Measurements from ENCODE around the gene AUTS2. TPM values are rescaled to one million over a fixed set of nuclear protein-coding genes. Genes with fewer than 3 reads are reported as not detected.

The AUTS2 gene
- polyA plus RNA-seq, 1 donor (not counting 4 experiments of a cell fraction or from before 2014, with no cell fraction given) = 4.7 TPM

DNA sequence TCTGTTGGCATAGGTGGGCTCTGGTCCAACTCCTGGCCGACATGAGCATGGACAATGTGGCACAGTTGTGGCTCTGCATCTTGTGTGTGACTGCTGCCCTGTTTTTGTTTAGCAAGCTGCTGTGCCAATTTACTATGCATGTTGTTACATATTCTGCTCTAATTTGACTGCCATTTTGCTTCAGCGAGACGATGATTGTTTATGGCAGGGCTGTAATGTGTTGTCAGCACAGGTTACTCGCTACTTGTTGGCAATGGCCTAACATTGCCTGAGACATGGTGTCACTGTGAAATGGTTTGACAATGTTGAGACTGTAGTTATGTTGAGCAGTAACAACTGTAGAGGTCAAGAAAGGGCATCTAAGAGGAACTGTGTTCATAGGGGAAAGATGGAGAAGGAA lies 659.6 kb downstream of the AUTS2 start:
- Histone ChIP-seq H3K4me3 (ENCODE audit: control insufficient read depth in 2 of 3, extremely low read depth in 1 of 3, insufficient read depth in 2 of 3, low read depth in 1 of 3, low read length in 3 of 3) (no peak overlapping the region), H3K36me3 (ENCODE audit: control insufficient read depth in 2 of 2, extremely low read depth in 1 of 2, insufficient read depth in 2 of 2, low read length in 2 of 2) (no peaks in the 10 kb centered on the region), H3K27ac (ENCODE audit: control insufficient read depth, insufficient read depth, low read length) (no peak overlapping the region), H4K20me1 (ENCODE audit: control insufficient read depth, extremely low read depth, insufficient read depth, low read length) (no peaks in the 10 kb centered on the region), H2AFZ (ENCODE audit: control insufficient read depth, low read length) (no peak overlapping the region), H3K9me3 (ENCODE audit: control insufficient read depth, low read depth, low read length) (no peaks in the 10 kb centered on the region), H3K79me2 (ENCODE audit: control insufficient read depth, insufficient read depth, low read length) (no peaks in the 10 kb centered on the region), H3K9me1 (ENCODE audit: control insufficient read depth, extremely low read depth, insufficient read depth, low read length) (no peaks in the 10 kb centered on the region), H3K9ac (ENCODE audit: control insufficient read depth, extremely low read depth, insufficient read depth, low read length) (no peak overlapping the region), H3K4me2 (ENCODE audit: control insufficient read depth, extremely low read depth, insufficient read depth, low read depth, low read length) (no peak overlapping the region), H3K4me1 (ENCODE audit: control insufficient read depth, extremely low read depth, insufficient read depth, low read length) (no peaks in the 10 kb centered on the region), H3K27me3 (ENCODE audit: control insufficient read depth, extremely low read depth, insufficient read depth, low read length) (no peaks in the 10 kb centered on the region)
- TF ChIP-seq EZH2 (IDR thresholded peaks at IDR 0.05; ENCODE audit: low read length) (no peak), CTCF (optimal IDR thresholded peaks at IDR 0.05 in 1 of 3, IDR thresholded peaks at IDR 0.05 in 1 of 3, conservative IDR thresholded peaks at IDR 0.05 in 1 of 3; ENCODE audit: extremely low read depth in 1 of 3, insufficient read depth in 2 of 3, low read length in 3 of 3) (no peak)
- DNase-seq (ENCODE audit: low read depth, low spot score) = no peak
- no peak for FAIRE-seq
- dilution Hi-C loops (cut with MboI; ENCODE audit: extremely low pct_ligation_motif_present, low sequenced_read_pairs) = no loop called here

GRCh38 chr7:70259502-70259901 lies 661.2 kb downstream of the AUTS2 start:
- Histone ChIP-seq H3K9ac (ENCODE audit: control insufficient read depth, extremely low read depth, insufficient read depth, low read length) (no peak overlapping the region), H3K4me3 (ENCODE audit: control insufficient read depth in 2 of 3, extremely low read depth in 1 of 3, insufficient read depth in 2 of 3, low read depth in 1 of 3, low read length in 3 of 3) (no peak overlapping the region), H3K27me3 (ENCODE audit: control insufficient read depth, extremely low read depth, insufficient read depth, low read length) (no peaks in the 10 kb centered on the region), H3K9me3 (ENCODE audit: control insufficient read depth, low read depth, low read length) (no peaks in the 10 kb centered on the region), H2AFZ (ENCODE audit: control insufficient read depth, low read length) (no peak overlapping the region), H4K20me1 (ENCODE audit: control insufficient read depth, extremely low read depth, insufficient read depth, low read length) (no peaks in the 10 kb centered on the region), H3K4me2 (ENCODE audit: control insufficient read depth, extremely low read depth, insufficient read depth, low read depth, low read length) (no peak overlapping the region), H3K9me1 (ENCODE audit: control insufficient read depth, extremely low read depth, insufficient read depth, low read length) (no peaks in the 10 kb centered on the region), H3K79me2 (ENCODE audit: control insufficient read depth, insufficient read depth, low read length) (no peaks in the 10 kb centered on the region), H3K36me3 (ENCODE audit: control insufficient read depth in 2 of 2, extremely low read depth in 1 of 2, insufficient read depth in 2 of 2, low read length in 2 of 2) (no peaks in the 10 kb centered on the region), H3K27ac (ENCODE audit: control insufficient read depth, insufficient read depth, low read length) (no peak overlapping the region), H3K4me1 (ENCODE audit: control insufficient read depth, extremely low read depth, insufficient read depth, low read length) (no peaks in the 10 kb centered on the region)
- TF ChIP-seq EZH2 (IDR thresholded peaks at IDR 0.05; ENCODE audit: low read length) (no peak), CTCF (optimal IDR thresholded peaks at IDR 0.05 in 1 of 3, IDR thresholded peaks at IDR 0.05 in 1 of 3, conservative IDR thresholded peaks at IDR 0.05 in 1 of 3; ENCODE audit: extremely low read depth in 1 of 3, insufficient read depth in 2 of 3, low read length in 3 of 3) (no peak)
- no peak for FAIRE-seq
- dilution Hi-C loops (cut with MboI; ENCODE audit: extremely low pct_ligation_motif_present, low sequenced_read_pairs) = no loop called here
- DNase-seq (ENCODE audit: low read depth, low spot score) = no peak
